Measurements from ENCODE around the gene SNN. TPM values are rescaled to one million over a fixed set of nuclear protein-coding genes. Genes with fewer than 3 reads are reported as not detected.

The SNN gene
- polyA plus RNA-seq, 1 donor from 2014 or later: 176 TPM

DNA sequence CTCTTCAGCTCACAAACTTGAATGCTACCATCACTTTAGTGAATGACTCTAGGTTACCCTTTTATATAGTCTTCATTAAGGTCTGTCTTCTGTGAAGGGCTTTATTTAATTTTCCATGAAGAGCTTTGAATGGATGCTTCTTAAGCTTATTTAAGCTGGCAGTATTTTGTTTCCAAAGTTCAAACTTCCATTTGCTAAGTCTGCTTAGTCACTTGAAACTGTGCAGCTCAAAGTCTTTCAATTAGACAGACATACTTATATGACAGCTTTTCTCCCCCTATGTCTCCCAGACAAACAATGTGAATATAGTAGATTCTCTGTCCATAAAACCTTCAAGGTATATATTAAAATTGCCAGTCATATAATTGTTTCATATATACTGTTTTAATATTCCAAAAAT, 50.9 kb downstream of the SNN start:
- no peaks in the 10 kb centered on the region for H3K79me2 ChIP-seq (replicated peaks; ENCODE audit: insufficient read depth, low read length)
- H3K9me3 ChIP-seq (ENCODE audit: low read length): no peaks in the 10 kb centered on the region
- no peak overlapping the region for H3K4me3 ChIP-seq (ENCODE audit: low read length)
- no peaks in the 10 kb centered on the region for H4K20me1 ChIP-seq (ENCODE audit: insufficient read depth)
- H3K27ac ChIP-seq (ENCODE audit: low read length): no peak overlapping the region
- H3K9me2 ChIP-seq (ENCODE audit: insufficient read depth, low read length): no peaks in the 10 kb centered on the region
- no peaks in the 10 kb centered on the region for H3F3A ChIP-seq (ENCODE audit: insufficient read depth, low read length, poor library complexity, severe bottlenecking)
- TF ChIP-seq SMC3 (conservative IDR thresholded peaks at IDR 0.05; ENCODE audit: poor library complexity) (no peak), EP300 (conservative IDR thresholded peaks at IDR 0.05; ENCODE audit: poor library complexity, severe bottlenecking) (no peak), POLR2AphosphoS5 (IDR thresholded peaks at IDR 0.05) (no peak), TAF1 (IDR thresholded peaks at IDR 0.05; ENCODE audit: low read depth) (no peak), RAD21 (conservative IDR thresholded peaks at IDR 0.05) (no peak), MXI1 (conservative IDR thresholded peaks at IDR 0.05; ENCODE audit: poor library complexity, severe bottlenecking) (no peak), EZH2 (IDR thresholded peaks at IDR 0.05; ENCODE audit: borderline replicate concordance, insufficient read depth, low read length, poor library complexity, severe bottlenecking) (no peak)
- TF ChIP-seq, protein P1, sequence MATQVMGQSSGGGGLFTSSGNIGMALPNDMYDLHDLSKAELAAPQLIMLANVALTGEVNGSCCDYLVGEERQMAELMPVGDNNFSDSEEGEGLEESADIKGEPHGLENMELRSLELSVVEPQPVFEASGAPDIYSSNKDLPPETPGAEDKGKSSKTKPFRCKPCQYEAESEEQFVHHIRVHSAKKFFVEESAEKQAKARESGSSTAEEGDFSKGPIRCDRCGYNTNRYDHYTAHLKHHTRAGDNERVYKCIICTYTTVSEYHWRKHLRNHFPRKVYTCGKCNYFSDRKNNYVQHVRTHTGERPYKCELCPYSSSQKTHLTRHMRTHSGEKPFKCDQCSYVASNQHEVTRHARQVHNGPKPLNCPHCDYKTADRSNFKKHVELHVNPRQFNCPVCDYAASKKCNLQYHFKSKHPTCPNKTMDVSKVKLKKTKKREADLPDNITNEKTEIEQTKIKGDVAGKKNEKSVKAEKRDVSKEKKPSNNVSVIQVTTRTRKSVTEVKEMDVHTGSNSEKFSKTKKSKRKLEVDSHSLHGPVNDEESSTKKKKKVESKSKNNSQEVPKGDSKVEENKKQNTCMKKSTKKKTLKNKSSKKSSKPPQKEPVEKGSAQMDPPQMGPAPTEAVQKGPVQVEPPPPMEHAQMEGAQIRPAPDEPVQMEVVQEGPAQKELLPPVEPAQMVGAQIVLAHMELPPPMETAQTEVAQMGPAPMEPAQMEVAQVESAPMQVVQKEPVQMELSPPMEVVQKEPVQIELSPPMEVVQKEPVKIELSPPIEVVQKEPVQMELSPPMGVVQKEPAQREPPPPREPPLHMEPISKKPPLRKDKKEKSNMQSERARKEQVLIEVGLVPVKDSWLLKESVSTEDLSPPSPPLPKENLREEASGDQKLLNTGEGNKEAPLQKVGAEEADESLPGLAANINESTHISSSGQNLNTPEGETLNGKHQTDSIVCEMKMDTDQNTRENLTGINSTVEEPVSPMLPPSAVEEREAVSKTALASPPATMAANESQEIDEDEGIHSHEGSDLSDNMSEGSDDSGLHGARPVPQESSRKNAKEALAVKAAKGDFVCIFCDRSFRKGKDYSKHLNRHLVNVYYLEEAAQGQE (IDR thresholded peaks at IDR 0.05; ENCODE audit: borderline replicate concordance): no peak
- TF ChIP-seq, protein P2, sequence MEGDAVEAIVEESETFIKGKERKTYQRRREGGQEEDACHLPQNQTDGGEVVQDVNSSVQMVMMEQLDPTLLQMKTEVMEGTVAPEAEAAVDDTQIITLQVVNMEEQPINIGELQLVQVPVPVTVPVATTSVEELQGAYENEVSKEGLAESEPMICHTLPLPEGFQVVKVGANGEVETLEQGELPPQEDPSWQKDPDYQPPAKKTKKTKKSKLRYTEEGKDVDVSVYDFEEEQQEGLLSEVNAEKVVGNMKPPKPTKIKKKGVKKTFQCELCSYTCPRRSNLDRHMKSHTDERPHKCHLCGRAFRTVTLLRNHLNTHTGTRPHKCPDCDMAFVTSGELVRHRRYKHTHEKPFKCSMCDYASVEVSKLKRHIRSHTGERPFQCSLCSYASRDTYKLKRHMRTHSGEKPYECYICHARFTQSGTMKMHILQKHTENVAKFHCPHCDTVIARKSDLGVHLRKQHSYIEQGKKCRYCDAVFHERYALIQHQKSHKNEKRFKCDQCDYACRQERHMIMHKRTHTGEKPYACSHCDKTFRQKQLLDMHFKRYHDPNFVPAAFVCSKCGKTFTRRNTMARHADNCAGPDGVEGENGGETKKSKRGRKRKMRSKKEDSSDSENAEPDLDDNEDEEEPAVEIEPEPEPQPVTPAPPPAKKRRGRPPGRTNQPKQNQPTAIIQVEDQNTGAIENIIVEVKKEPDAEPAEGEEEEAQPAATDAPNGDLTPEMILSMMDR (IDR thresholded peaks at IDR 0.05; ENCODE audit: poor library complexity, severe bottlenecking): no peak
- no peak overlapping the region for H3K4me2 ChIP-seq (ENCODE audit: low read length)
- H3K27me3 ChIP-seq (ENCODE audit: insufficient read depth, low read depth, low read length): no peaks in the 10 kb centered on the region
- no peak overlapping the region for H2AFZ ChIP-seq (ENCODE audit: low read depth, low read length)
- no peak overlapping the region for H3K9ac ChIP-seq (ENCODE audit: low read length)
- H3K36me3 ChIP-seq (ENCODE audit: insufficient read depth, low read length): no peaks in the 10 kb centered on the region

DNA sequence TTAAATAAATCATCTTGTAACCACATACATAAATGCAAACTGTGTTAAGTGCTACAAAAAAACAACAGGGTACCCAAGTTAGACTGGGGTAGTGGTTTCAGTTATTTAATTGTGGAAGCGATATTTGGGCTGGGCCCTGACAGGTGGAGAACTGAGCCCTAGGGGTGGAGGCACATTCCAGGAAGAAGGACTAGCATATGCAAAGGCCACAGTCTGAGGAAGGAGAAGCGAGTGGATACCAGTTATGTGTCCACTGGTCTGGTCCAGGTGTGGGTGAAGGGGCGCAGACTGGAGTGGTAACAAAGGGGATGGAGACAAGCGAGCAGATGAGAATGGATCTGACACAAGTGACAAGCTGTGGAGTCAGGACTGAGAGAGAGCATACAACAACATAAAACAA, 51.5 kb downstream of the SNN start:
- no peaks in the 10 kb centered on the region for H4K20me1 ChIP-seq (ENCODE audit: insufficient read depth)
- H3K27me3 ChIP-seq (ENCODE audit: insufficient read depth, low read depth, low read length): no peaks in the 10 kb centered on the region
- H2AFZ ChIP-seq (ENCODE audit: low read depth, low read length): no peak overlapping the region
- no peak overlapping the region for H3K4me3 ChIP-seq (ENCODE audit: low read length)
- H3K4me2 ChIP-seq (ENCODE audit: low read length): no peak overlapping the region
- H3K9me3 ChIP-seq (ENCODE audit: low read length): no peaks in the 10 kb centered on the region
- no peak overlapping the region for H3K9ac ChIP-seq (ENCODE audit: low read length)
- H3K36me3 ChIP-seq (ENCODE audit: insufficient read depth, low read length): no peaks in the 10 kb centered on the region
- H3K9me2 ChIP-seq (ENCODE audit: insufficient read depth, low read length): no peaks in the 10 kb centered on the region
- TF ChIP-seq EP300 (conservative IDR thresholded peaks at IDR 0.05; ENCODE audit: poor library complexity, severe bottlenecking) (no peak), EZH2 (IDR thresholded peaks at IDR 0.05; ENCODE audit: borderline replicate concordance, insufficient read depth, low read length, poor library complexity, severe bottlenecking) (no peak), RAD21 (conservative IDR thresholded peaks at IDR 0.05) (no peak), SMC3 (conservative IDR thresholded peaks at IDR 0.05; ENCODE audit: poor library complexity) (no peak), MXI1 (conservative IDR thresholded peaks at IDR 0.05; ENCODE audit: poor library complexity, severe bottlenecking) (no peak), TAF1 (IDR thresholded peaks at IDR 0.05; ENCODE audit: low read depth) (no peak)
- TF ChIP-seq, protein P2 (IDR thresholded peaks at IDR 0.05; ENCODE audit: poor library complexity, severe bottlenecking): no peak
- TF ChIP-seq, protein P1 (IDR thresholded peaks at IDR 0.05; ENCODE audit: borderline replicate concordance): no peak
- no peak overlapping the region for H3K27ac ChIP-seq (ENCODE audit: low read length)
- no peaks in the 10 kb centered on the region for H3K79me2 ChIP-seq (replicated peaks; ENCODE audit: insufficient read depth, low read length)
- no peaks in the 10 kb centered on the region for H3F3A ChIP-seq (ENCODE audit: insufficient read depth, low read length, poor library complexity, severe bottlenecking)

All from neural cell (in vitro differentiated cells).